ENCODE results near the gene RDH13.

The RDH13 gene

DNA sequence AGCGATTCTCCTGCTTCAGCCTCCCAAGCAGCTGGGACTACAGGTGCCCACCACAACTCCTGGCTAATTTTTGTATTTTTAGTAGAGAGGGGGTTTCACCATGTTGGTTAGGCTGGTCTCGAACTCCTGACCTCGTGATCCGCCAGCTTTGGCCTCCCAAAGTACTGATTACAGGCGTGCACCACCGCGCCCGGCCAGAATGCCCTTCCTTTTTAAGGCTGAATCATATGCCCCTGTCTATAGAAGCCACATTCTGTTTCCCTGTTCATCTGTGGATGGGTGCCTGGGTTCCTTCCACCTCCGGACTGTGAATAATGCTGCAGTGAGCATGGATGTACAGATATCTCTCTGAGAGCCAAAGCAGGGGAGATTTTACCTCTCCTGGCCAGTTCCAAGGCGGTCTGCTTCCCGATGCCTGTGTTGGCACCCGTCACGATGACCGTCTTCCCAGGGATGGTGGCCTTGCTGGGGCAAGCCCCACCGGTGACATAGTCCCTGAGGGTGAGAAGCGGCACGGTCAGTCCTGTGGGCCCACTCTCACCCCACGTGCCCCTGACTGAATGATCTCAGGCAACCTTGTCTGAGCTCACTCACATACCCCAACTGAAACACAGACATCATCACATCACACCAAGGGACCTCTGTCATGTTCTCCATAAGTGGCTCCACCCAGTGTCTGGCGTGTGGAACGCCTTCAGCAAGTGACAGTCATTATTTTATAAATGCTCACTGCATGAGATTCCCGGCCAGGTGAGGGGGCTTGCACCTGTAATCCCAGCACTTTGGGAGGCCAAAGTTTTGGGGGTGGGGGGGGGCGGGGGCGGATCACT, 4.0 kb downstream of the RDH13 start:
- TF ChIP-seq, protein P1, sequence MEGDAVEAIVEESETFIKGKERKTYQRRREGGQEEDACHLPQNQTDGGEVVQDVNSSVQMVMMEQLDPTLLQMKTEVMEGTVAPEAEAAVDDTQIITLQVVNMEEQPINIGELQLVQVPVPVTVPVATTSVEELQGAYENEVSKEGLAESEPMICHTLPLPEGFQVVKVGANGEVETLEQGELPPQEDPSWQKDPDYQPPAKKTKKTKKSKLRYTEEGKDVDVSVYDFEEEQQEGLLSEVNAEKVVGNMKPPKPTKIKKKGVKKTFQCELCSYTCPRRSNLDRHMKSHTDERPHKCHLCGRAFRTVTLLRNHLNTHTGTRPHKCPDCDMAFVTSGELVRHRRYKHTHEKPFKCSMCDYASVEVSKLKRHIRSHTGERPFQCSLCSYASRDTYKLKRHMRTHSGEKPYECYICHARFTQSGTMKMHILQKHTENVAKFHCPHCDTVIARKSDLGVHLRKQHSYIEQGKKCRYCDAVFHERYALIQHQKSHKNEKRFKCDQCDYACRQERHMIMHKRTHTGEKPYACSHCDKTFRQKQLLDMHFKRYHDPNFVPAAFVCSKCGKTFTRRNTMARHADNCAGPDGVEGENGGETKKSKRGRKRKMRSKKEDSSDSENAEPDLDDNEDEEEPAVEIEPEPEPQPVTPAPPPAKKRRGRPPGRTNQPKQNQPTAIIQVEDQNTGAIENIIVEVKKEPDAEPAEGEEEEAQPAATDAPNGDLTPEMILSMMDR (IDR thresholded peaks at IDR 0.05; ENCODE audit: low read depth, low read length) = no peak
- no peak for DNase-seq
- Histone ChIP-seq H3K4me3 (ENCODE audit: low read depth, low read length) (no peak overlapping the region), H3K9me3 (ENCODE audit: severe bottlenecking) (no peaks in the 10 kb centered on the region), H3K27me3 (ENCODE audit: insufficient read depth, low read depth, severe bottlenecking) (no peaks in the 10 kb centered on the region), H3K36me3 (peaks cover 44% of the 10 kb centered on the region), H3K27ac (no peak overlapping the region)

DNA sequence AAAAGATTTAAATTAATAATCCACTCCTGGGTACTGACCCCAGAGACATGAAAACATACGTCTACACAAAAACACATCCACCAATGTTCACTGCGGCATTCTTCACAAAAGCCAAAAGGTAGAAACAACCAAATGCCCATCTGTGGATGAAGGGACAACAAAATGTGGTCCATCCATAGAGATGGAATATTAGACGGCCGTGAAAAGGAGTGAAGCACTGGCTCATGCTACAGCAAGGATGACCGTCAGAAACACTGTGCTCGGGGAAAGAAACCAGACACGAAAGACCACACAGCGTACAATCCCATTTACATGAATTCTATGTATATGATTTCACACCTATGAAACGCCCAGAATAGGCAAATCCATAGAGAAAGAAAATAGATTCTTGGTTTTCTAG, 6.1 kb downstream of the RDH13 start:
- Histone ChIP-seq H3K27ac (no peak overlapping the region), H3K36me3 (peaks cover 49% of the 10 kb centered on the region), H3K27me3 (ENCODE audit: insufficient read depth, low read depth, severe bottlenecking) (no peaks in the 10 kb centered on the region), H3K4me3 (ENCODE audit: low read depth, low read length) (no peak overlapping the region), H3K9me3 (ENCODE audit: severe bottlenecking) (no peaks in the 10 kb centered on the region)
- DNase-seq = no peak
- TF ChIP-seq, protein P1 (IDR thresholded peaks at IDR 0.05; ENCODE audit: low read depth, low read length) = no peak

DNA sequence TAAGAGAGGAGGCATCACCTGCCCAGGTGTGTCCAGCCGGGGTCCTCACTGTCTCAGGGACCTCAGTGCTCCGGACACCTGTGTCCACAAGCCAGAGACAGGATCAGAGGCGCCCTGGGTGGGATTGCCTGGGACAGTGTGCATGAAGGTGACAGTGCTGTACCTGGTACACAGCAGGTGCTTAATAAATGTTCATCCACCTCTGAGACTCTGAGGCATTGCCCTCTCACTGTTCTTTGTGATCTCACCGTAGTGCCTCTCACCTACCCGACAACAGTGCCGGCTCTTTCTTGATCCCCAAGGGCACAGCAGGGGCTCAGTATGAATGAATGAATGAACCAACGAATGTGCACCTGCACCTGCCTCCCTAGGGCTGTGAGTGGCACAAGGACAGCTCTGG, 9.2 kb downstream of the RDH13 start:
- DNase-seq = no peak
- Histone ChIP-seq H3K4me3 (ENCODE audit: low read depth, low read length) (no peak overlapping the region), H3K9me3 (ENCODE audit: severe bottlenecking) (no peaks in the 10 kb centered on the region), H3K27me3 (ENCODE audit: insufficient read depth, low read depth, severe bottlenecking) (no peaks in the 10 kb centered on the region), H3K36me3 (peaks cover 47% of the 10 kb centered on the region), H3K27ac (no peak overlapping the region)
- TF ChIP-seq, protein P1 (IDR thresholded peaks at IDR 0.05; ENCODE audit: low read depth, low read length) = no peak

- Histone ChIP-seq H3K27me3 (ENCODE audit: insufficient read depth, low read depth, severe bottlenecking) (no peaks in the 10 kb centered on the region), H3K27ac (no peak overlapping the region), H3K9me3 (ENCODE audit: severe bottlenecking) (no peaks in the 10 kb centered on the region), H3K4me3 (ENCODE audit: low read depth, low read length) (no peak overlapping the region), H3K36me3 (peaks cover 49% of the 10 kb centered on the region)
- TF ChIP-seq, protein P1 (IDR thresholded peaks at IDR 0.05; ENCODE audit: low read depth, low read length) = no peak
- DNase-seq = no peak
Observed at GRCh38 chr19:55050749-55051532, 12.0 kb downstream of the RDH13 start.

DNA sequence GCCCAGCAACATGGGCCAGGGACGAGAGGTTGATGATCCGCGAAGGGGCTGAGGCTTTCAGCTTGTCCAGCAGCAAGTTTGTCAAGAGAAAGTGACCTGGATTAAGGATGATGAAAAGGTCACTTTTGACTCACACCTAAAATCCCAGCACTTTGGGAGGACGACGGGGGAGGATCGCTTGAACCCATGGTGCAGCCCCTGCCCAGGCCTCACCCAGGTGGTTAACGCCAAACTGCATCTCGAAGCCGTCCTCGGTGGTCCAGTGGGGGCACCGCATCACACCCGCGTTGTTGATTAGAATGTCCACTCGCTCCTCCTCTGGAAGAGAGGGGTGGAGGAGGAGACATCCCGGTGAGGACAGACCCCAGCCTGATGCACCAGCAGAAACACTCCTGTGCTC, 14.5 kb downstream of the RDH13 start:
- Histone ChIP-seq H3K27ac (no peak overlapping the region), H3K9me3 (ENCODE audit: severe bottlenecking) (no peaks in the 10 kb centered on the region), H3K4me3 (ENCODE audit: low read depth, low read length) (no peak overlapping the region), H3K36me3 (peaks cover 38% of the 10 kb centered on the region), H3K27me3 (ENCODE audit: insufficient read depth, low read depth, severe bottlenecking) (no peaks in the 10 kb centered on the region)
- TF ChIP-seq, protein P1 (IDR thresholded peaks at IDR 0.05; ENCODE audit: low read depth, low read length) = no peak
- no peak for DNase-seq
